MCF 10A (cell line): ENCODE results near the gene HLF. TPM values are rescaled to one million over a fixed set of nuclear protein-coding genes. Genes with fewer than 3 reads are reported as not detected.

ENCODE experiments used
- BruUV-seq: library from RNA; stranded (reverse); fragments of 400-500 nt; replicated peaks from 2 replicates; lab custom pipeline; 2021; lab: Mats Ljungman, UMichigan
- CTCF ChIA-PET: fragments of 300-600 bp; sonication (Branson Sonifier 250); formaldehyde crosslinking; extraction: SDS; loops from one replicate; lab custom pipeline; 2021; ENCODE audit warnings: antibody characterized with exemption, inconsistent platforms; lab: Yijun Ruan, JAX
- POLR2A ChIA-PET: fragments of 300-600, 350-650 bp; sonication (Branson Sonifier 250); formaldehyde crosslinking; extraction: SDS; loops from one replicate; lab custom pipeline; 2020; ENCODE audit warnings: antibody characterized with exemption, inconsistent platforms; lab: Yijun Ruan, JAX
- DNase-seq: peaks from one replicate; pipeline ENCODE4 v3.0.0-alpha.2; 2018; ENCODE audit not compliant: unreplicated experiment
- H3K27ac Mint-ChIP-seq: one replicate; pipeline ENCODE4 v1.8.0; 2022; ENCODE audit warnings: mild to moderate bottlenecking, low read depth, mixed read lengths; ENCODE audit not compliant: unreplicated experiment
- H3K27me3 Mint-ChIP-seq: one replicate; pipeline ENCODE4 v1.8.0; 2022; ENCODE audit warnings: mixed read lengths; ENCODE audit not compliant: insufficient read depth, unreplicated experiment
- H3K36me3 Mint-ChIP-seq: one replicate; pipeline ENCODE4 v1.8.0; 2022; ENCODE audit warnings: mild to moderate bottlenecking, moderate library complexity, mixed read lengths; ENCODE audit not compliant: insufficient read depth, unreplicated experiment
- H3K4me1 Mint-ChIP-seq: one replicate; pipeline ENCODE4 v1.8.0; 2022; ENCODE audit warnings: mixed read lengths; ENCODE audit not compliant: insufficient read depth, unreplicated experiment
- H3K4me3 Mint-ChIP-seq: one replicate; pipeline ENCODE4 v1.8.0; 2022; ENCODE audit warnings: mild to moderate bottlenecking, moderate library complexity, mixed read lengths; ENCODE audit not compliant: unreplicated experiment
- H3K9me3 Mint-ChIP-seq: one replicate; pipeline ENCODE4 v1.8.0; 2022; ENCODE audit warnings: mixed read lengths; ENCODE audit not compliant: unreplicated experiment
- intact Hi-C: fragments of 100-400 bp; cut with micrococcal nuclease; formaldehyde crosslinking; loops from 2 replicates; pipeline ENCODE4 v1.14.1; 2022
- total RNA-seq: library from RNA; stranded (reverse); gene quantifications from 2 replicates; pipeline ENCODE4 v1.2.3, GENCODE V29; 2022
- TF ChIP-seq, protein P1 (sequence below): fragments of 200-600 bp; IDR thresholded peaks from one replicate; pipeline ENCODE4 v1.8.0; 2022; ENCODE audit warnings: antibody characterized with exemption, mild to moderate bottlenecking; ENCODE audit not compliant: unreplicated experiment

The HLF gene
- total RNA-seq, 1 experiment from 2014 or later: 0.23 TPM

DNA sequence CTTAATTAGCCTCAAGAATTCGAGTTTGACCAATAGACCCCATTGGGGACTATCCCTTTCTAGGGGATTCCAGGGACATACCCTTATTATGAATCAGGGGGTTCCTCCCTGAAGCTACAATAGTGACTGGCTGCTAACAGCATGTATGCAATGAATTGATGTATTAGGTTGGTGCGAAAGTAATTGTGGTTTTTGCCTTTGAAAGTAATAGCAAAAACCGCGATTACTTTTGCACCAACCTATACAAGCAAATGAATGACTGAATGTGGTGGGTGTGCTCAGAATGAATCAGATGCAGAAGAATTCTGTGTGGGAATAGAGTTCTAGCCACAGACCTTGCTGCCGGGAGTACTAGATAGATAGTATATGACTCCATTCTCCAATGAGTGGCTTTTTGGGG lies 76.7 kb downstream of the HLF start:
- Mint-ChIP-seq H3K27me3 (peaks cover 15% of the 10 kb centered on the region), H3K27ac (no peak overlapping the region), H3K4me1 (no peaks in the 10 kb centered on the region), H3K36me3 (no peaks in the 10 kb centered on the region), H3K4me3 (no peak overlapping the region), H3K9me3 (no peaks in the 10 kb centered on the region)
- ChIA-PET CTCF (interaction anchor here (1.4 to 2.3 kb wide), 2 partner anchors 15 to 349 kb away, joined by 6 to 8 read pairs; no protein-coding TSS in a partner anchor), POLR2A (no interaction called here)
- TF ChIP-seq, protein P1, sequence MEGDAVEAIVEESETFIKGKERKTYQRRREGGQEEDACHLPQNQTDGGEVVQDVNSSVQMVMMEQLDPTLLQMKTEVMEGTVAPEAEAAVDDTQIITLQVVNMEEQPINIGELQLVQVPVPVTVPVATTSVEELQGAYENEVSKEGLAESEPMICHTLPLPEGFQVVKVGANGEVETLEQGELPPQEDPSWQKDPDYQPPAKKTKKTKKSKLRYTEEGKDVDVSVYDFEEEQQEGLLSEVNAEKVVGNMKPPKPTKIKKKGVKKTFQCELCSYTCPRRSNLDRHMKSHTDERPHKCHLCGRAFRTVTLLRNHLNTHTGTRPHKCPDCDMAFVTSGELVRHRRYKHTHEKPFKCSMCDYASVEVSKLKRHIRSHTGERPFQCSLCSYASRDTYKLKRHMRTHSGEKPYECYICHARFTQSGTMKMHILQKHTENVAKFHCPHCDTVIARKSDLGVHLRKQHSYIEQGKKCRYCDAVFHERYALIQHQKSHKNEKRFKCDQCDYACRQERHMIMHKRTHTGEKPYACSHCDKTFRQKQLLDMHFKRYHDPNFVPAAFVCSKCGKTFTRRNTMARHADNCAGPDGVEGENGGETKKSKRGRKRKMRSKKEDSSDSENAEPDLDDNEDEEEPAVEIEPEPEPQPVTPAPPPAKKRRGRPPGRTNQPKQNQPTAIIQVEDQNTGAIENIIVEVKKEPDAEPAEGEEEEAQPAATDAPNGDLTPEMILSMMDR: no peak
- no TSS peak for BruUV-seq
- intact Hi-C loops: no loop called here
- no peak for DNase-seq

DNA sequence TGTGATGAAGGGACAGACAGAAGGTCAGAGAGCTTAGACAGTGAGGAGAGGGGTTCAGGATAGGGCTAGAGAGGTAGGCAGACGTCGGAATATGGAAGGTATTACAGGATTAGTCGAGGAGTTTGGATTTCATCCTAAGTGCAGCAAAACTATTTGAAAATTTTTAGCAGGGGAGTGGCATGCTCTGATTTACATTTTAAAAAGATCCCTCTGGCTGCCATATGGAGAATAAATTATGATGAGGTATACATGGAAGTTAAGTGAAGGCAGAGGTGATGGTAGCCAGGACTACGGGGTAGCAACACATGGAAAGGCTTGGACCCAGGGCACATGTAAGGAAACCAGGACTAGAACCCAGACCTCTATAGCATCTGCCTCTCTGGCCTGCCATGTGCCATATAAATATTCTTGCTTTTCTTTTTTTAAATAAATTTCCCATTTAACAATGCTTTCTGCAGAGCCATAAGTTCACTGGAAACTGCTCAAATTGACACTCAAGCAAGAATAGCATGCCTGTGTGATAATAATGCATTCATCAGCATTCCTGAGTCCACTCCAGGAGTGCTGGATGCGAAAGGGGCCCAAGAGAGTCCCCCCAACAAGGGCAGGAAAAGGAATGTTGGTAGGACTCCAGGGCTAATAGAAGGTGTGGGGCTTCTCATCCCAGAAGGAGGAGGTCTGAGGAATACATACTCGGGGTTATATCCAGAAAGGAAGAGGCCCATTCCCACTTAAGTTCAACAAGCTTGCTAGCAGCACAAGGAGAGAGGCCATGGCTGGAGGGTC lies 78.2 kb downstream of the HLF start:
- BruUV-seq: no TSS peak
- DNase-seq: no peak
- H3K36me3 Mint-ChIP-seq: no peaks in the 10 kb centered on the region
- TF ChIP-seq, protein P1: no peak
- H3K27me3 Mint-ChIP-seq: peaks cover 15% of the 10 kb centered on the region
- intact Hi-C loops: no loop called here
- no peaks in the 10 kb centered on the region for H3K9me3 Mint-ChIP-seq
- no peaks in the 10 kb centered on the region for H3K4me1 Mint-ChIP-seq
- CTCF ChIA-PET: interaction anchor here (0.7 to 2.3 kb wide), 6 partner anchors 13 to 1590 kb away, joined by 3 to 8 read pairs (median 4); no protein-coding TSS in a partner anchor
- POLR2A ChIA-PET: no interaction called here
- no peak overlapping the region for H3K27ac Mint-ChIP-seq
- no peak overlapping the region for H3K4me3 Mint-ChIP-seq

DNA sequence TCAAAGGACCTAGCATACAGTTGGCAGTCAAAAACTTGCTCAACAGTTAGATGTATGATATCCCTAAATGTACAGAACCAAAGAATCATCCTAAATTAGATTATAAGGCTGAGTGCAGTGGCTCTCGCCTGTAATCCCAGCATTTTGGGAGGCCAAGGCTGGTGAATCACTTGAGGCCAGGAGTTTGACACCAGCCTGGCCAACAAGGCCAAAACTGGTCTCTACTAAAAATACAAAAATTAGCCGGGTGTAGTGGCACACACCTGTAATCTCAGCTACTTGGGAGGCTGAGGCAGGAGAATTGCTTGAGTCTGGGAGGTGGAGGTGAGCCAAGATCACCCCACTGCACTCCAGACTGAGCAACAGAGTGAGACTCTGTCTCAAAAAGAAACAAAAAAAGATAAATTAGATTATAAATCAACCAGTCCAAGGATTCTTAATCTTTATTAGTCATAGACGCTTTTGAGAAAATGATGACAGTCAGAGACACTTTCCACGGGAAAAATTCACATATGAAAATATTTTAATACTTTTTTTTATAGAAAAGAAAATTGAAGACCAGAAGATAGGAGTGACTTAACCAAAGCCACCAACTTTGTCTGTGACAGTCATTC lies 79.2 kb downstream of the HLF start:
- Mint-ChIP-seq H3K9me3 (no peaks in the 10 kb centered on the region), H3K27me3 (peaks cover 15% of the 10 kb centered on the region), H3K4me3 (no peak overlapping the region), H3K4me1 (peaks cover 5% of the 10 kb centered on the region), H3K36me3 (no peaks in the 10 kb centered on the region), H3K27ac (no peak overlapping the region)
- BruUV-seq: no TSS peak
- TF ChIP-seq, protein P1: no peak
- ChIA-PET POLR2A (no interaction called here), CTCF (interaction anchor here (0.6 to 5.8 kb wide), 4 partner anchors 15 to 297 kb away, joined by 3 to 77 read pairs (median 3); no protein-coding TSS in a partner anchor)
- no peak for DNase-seq
- intact Hi-C loops: no loop called here

DNA sequence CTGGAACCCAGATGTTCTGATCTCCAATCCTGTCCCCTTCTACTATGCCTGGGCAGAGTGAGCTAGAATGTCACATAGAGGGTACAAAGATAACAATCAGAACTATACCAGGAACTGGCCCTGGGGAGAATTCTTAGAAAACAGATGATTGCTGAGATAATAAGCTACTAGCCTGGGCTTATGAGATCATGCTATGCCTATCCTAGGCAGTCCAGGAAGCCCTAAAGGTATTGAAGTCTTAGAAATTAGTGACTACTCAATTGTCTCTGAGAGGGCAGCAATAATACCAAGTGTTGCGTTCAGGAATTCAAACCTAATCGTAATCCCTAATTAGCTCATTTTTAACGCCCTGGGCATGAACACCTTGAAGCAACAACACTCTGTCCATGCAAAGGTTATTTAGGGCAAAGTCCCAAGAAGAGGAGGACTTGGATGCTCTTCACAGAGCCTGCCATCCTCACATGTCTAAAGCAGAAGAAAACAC lies 79.8 kb downstream of the HLF start:
- Mint-ChIP-seq H3K4me3 (no peak overlapping the region), H3K4me1 (peaks cover 5% of the 10 kb centered on the region), H3K36me3 (no peaks in the 10 kb centered on the region), H3K9me3 (no peaks in the 10 kb centered on the region), H3K27me3 (peaks cover 11% of the 10 kb centered on the region), H3K27ac (no peak overlapping the region)
- BruUV-seq: no TSS peak
- TF ChIP-seq, protein P1: no peak
- DNase-seq: no peak
- POLR2A ChIA-PET: no interaction called here
- CTCF ChIA-PET: interaction anchor here (0.6 to 5.8 kb wide), 6 partner anchors 14 to 298 kb away, joined by 3 to 77 read pairs (median 3); no protein-coding TSS in a partner anchor
- intact Hi-C loops: no loop called here
